Liver (tissue), 9 donors: ENCODE measurements around the gene SLC6A8. TPM values are rescaled to one million over a fixed set of nuclear protein-coding genes. Genes with fewer than 3 reads are reported as not detected.

Source experiments
- DNase-seq: peaks from one replicate; pipeline ENCODE4 v3.0.0-alpha.2; 2017; ENCODE audit warnings: low spot score
- H3K27ac ChIP-seq, 2 donors: one replicate each; pipeline ENCODE4 v1.7.0; 2013; ENCODE audit warnings: inconsistent platforms in 2 of 2, low read length in 2 of 2, control low read depth in 1 of 2, low read depth in 1 of 2, mild to moderate bottlenecking in 1 of 2
- H3K27me3 ChIP-seq, 4 donors: one replicate each; pipeline versions ENCODE4 v1.6.1 to v1.7.0; 2013; ENCODE audit warnings: low read length in 3 of 4, inconsistent platforms in 1 of 4, mild to moderate bottlenecking in 1 of 4, moderate library complexity in 1 of 4; ENCODE audit not compliant: control insufficient read depth in 4 of 4, insufficient read depth in 4 of 4
- H3K36me3 ChIP-seq, 4 donors: one replicate each; pipeline versions ENCODE4 v1.6.1 to v1.7.0; 2013; ENCODE audit warnings: low read length in 3 of 4, mild to moderate bottlenecking in 3 of 4, low read depth in 1 of 4, moderate library complexity in 1 of 4; ENCODE audit not compliant: control insufficient read depth in 4 of 4, insufficient read depth in 3 of 4
- H3K4me1 ChIP-seq, 4 donors: one replicate each; pipeline versions ENCODE4 v1.6.1 to v1.7.0; 2013; ENCODE audit warnings: low read length in 3 of 4, mild to moderate bottlenecking in 3 of 4, moderate library complexity in 1 of 4; ENCODE audit not compliant: control insufficient read depth in 4 of 4, insufficient read depth in 4 of 4
- H3K4me3 ChIP-seq, 3 donors: one replicate each; pipeline versions ENCODE4 v1.6.1 to v1.7.0; 2013; ENCODE audit warnings: low read length in 3 of 3, control low read depth in 1 of 3, low read depth in 1 of 3, mild to moderate bottlenecking in 1 of 3
- H3K9ac ChIP-seq, 2 donors: one replicate each; pipeline ENCODE4 v1.7.0; 2013; ENCODE audit warnings: low read length in 2 of 2, mild to moderate bottlenecking in 2 of 2, moderate library complexity in 2 of 2, control low read depth in 1 of 2, low read depth in 1 of 2
- H3K9me3 ChIP-seq, 4 donors: one replicate each; pipeline versions ENCODE4 v1.6.1 to v1.7.0; 2013; ENCODE audit warnings: low read length in 3 of 4; ENCODE audit not compliant: control insufficient read depth in 4 of 4
- EGR1 ChIP-seq, 2 donors: IDR thresholded peaks; 2 replicates each; pipeline ENCODE4 v1.6.1; 2016 to 2018; ENCODE audit warnings: antibody characterized with exemption in 2 of 2, low read depth in 2 of 2
- FOXA1 ChIP-seq: IDR thresholded peaks from 2 replicates; pipeline ENCODE4 v1.6.1; 2016; ENCODE audit warnings: antibody characterized with exemption
- FOXA2 ChIP-seq: IDR thresholded peaks from 2 replicates; pipeline ENCODE4 v1.6.1; 2016; ENCODE audit warnings: antibody characterized with exemption
- GABPA ChIP-seq, 2 donors: IDR thresholded peaks in 1 of 2; conservative IDR thresholded peaks in 1 of 2; 2 replicates each; pipeline ENCODE4 v1.6.1; 2016; ENCODE audit warnings: antibody characterized with exemption in 2 of 2, mild to moderate bottlenecking in 1 of 2, moderate library complexity in 1 of 2
- HNF4A ChIP-seq, 2 donors: conservative IDR thresholded peaks; 2 replicates each; pipeline ENCODE4 v1.6.1; 2016; ENCODE audit warnings: antibody characterized with exemption in 2 of 2, mild to moderate bottlenecking in 2 of 2
- HNF4G ChIP-seq: IDR thresholded peaks from 2 replicates; pipeline ENCODE4 v1.6.1; 2016; ENCODE audit warnings: antibody characterized with exemption
- JUND ChIP-seq, 2 donors: IDR thresholded peaks; 2 replicates each; pipeline ENCODE4 v1.6.1; 2016; ENCODE audit warnings: antibody characterized with exemption in 2 of 2
- NR2F2 ChIP-seq: IDR thresholded peaks from 2 replicates; pipeline ENCODE4 v1.6.1; 2016; ENCODE audit warnings: antibody characterized with exemption
- RAD21 ChIP-seq, 2 donors: IDR thresholded peaks; 2 replicates each; pipeline ENCODE4 v1.6.1; 2016; ENCODE audit warnings: antibody characterized with exemption in 2 of 2, mild to moderate bottlenecking in 2 of 2
- RXRA ChIP-seq, 2 donors: IDR thresholded peaks; 2 replicates each; pipeline ENCODE4 v1.6.1; 2017 to 2018; ENCODE audit warnings: antibody characterized with exemption in 2 of 2, mild to moderate bottlenecking in 1 of 2
- YY1 ChIP-seq: IDR thresholded peaks from 2 replicates; pipeline ENCODE4 v1.6.1; 2016; ENCODE audit warnings: antibody characterized with exemption, mild to moderate bottlenecking
- ZBTB33 ChIP-seq: IDR thresholded peaks from 2 replicates; pipeline ENCODE4 v1.6.1; 2016; ENCODE audit warnings: antibody characterized with exemption
- WGBS: extraction: QIAGEN DNeasy Blood & Tissue Kit; methylation state at CpG from one replicate; pipeline ENCODE4 v1.1.7; 2013; 5-methylcytosine and 5-hydroxymethylcytosine counted together
- polyA plus RNA-seq, 2 donors: library from polyadenylated mRNA; stranded (reverse) in 1 of 2; unstranded in 1 of 2; fragments of 200-250 nt in 1 of 2; fragments of >200 nt in 1 of 2; fragmentation: Nextera tagmentation in 1 of 2; extraction: Ambion mirVana in 1 of 2; gene quantifications; one replicate each; pipeline versions ENCODE4 v1.2.1 to v1.2.3, GENCODE V29; 2013 to 2015
- total RNA-seq, 2 donors: library from RNA; depleted of rRNA; stranded (reverse); fragments of >200 nt; gene quantifications; one replicate each; pipeline ENCODE4 v1.2.3, GENCODE V29; 2014
- TF ChIP-seq, protein P1 (sequence below): fragments of 150-350 bp; IDR thresholded peaks from 2 replicates; pipeline ENCODE4 v1.5.1; 2017; ENCODE audit warnings: improper control_type of control experiment, low read depth, low read length; ENCODE audit not compliant: missing input control
- TF ChIP-seq, protein P2 (sequence below): IDR thresholded peaks from 2 replicates; pipeline ENCODE4 v1.6.1; 2016; ENCODE audit warnings: antibody characterized with exemption, mild to moderate bottlenecking
- TF ChIP-seq, protein P3 (sequence below): IDR thresholded peaks from 2 replicates; pipeline ENCODE4 v1.6.1; 2016; ENCODE audit warnings: antibody characterized with exemption
- TF ChIP-seq, protein P4 (sequence below): IDR thresholded peaks from 2 replicates; pipeline ENCODE4 v1.6.1; 2016; ENCODE audit warnings: antibody characterized with exemption
- donor health status: healthy.
- donor health status: healthy.
- donor health status: healthy.
- donor health status: healthy.
- donor health status: healthy.

SLC6A8 gene
- total and polyA plus RNA-seq, 4 donors, result 0.25 to 44.4 (median 1.4) TPM

DNA sequence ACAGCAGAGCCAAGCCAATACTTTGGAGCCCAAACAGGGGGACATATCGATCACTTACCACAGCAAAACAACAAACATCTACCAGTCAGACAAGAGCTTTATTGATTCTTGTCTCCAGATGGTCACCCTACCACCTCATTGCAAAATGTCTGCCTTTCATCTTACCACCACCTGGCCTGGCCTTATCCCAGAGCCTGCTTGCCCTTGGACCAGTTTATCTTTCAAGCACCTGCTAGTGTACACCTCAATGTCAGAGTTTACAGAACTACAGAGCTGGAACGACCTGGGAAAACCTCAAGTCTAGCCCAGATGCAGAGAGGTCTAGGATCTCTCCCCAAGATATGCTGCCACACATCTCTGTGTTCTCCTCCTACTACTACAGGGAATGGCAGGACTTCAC lies 32.0 kb downstream of the SLC6A8 start:
- no peaks in the 10 kb centered on the region for H3K9me3 ChIP-seq
- no peak overlapping the region for H3K4me3 ChIP-seq
- 63% methylated on average over 2 of the region's 2 CpGs for WGBS
- no peak overlapping the region for H3K9ac ChIP-seq
- H3K4me1 ChIP-seq, result peaks cover 2 to 15% (median 7%) of the 10 kb centered on the region in 4 donors
- TF ChIP-seq GABPA (IDR thresholded peaks at IDR 0.05 in 1 of 2, conservative IDR thresholded peaks at IDR 0.05 in 1 of 2) (no peak), NR2F2 (no peak), RXRA (IDR thresholded peaks at IDR 0.05) (no peak), YY1 (no peak), ZBTB33 (no peak), FOXA1 (no peak), HNF4G (no peak)
- TF ChIP-seq, protein P1, sequence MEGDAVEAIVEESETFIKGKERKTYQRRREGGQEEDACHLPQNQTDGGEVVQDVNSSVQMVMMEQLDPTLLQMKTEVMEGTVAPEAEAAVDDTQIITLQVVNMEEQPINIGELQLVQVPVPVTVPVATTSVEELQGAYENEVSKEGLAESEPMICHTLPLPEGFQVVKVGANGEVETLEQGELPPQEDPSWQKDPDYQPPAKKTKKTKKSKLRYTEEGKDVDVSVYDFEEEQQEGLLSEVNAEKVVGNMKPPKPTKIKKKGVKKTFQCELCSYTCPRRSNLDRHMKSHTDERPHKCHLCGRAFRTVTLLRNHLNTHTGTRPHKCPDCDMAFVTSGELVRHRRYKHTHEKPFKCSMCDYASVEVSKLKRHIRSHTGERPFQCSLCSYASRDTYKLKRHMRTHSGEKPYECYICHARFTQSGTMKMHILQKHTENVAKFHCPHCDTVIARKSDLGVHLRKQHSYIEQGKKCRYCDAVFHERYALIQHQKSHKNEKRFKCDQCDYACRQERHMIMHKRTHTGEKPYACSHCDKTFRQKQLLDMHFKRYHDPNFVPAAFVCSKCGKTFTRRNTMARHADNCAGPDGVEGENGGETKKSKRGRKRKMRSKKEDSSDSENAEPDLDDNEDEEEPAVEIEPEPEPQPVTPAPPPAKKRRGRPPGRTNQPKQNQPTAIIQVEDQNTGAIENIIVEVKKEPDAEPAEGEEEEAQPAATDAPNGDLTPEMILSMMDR, result no peak
- TF ChIP-seq, protein P2, sequence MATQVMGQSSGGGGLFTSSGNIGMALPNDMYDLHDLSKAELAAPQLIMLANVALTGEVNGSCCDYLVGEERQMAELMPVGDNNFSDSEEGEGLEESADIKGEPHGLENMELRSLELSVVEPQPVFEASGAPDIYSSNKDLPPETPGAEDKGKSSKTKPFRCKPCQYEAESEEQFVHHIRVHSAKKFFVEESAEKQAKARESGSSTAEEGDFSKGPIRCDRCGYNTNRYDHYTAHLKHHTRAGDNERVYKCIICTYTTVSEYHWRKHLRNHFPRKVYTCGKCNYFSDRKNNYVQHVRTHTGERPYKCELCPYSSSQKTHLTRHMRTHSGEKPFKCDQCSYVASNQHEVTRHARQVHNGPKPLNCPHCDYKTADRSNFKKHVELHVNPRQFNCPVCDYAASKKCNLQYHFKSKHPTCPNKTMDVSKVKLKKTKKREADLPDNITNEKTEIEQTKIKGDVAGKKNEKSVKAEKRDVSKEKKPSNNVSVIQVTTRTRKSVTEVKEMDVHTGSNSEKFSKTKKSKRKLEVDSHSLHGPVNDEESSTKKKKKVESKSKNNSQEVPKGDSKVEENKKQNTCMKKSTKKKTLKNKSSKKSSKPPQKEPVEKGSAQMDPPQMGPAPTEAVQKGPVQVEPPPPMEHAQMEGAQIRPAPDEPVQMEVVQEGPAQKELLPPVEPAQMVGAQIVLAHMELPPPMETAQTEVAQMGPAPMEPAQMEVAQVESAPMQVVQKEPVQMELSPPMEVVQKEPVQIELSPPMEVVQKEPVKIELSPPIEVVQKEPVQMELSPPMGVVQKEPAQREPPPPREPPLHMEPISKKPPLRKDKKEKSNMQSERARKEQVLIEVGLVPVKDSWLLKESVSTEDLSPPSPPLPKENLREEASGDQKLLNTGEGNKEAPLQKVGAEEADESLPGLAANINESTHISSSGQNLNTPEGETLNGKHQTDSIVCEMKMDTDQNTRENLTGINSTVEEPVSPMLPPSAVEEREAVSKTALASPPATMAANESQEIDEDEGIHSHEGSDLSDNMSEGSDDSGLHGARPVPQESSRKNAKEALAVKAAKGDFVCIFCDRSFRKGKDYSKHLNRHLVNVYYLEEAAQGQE, result no peak
- TF ChIP-seq, protein P3, sequence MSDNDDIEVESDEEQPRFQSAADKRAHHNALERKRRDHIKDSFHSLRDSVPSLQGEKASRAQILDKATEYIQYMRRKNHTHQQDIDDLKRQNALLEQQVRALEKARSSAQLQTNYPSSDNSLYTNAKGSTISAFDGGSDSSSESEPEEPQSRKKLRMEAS, result no peak
- peaks cover 3 to 31% (median 17%) of the 10 kb centered on the region in 4 donors for H3K36me3 ChIP-seq
- H3K27me3 ChIP-seq, result no peaks in the 10 kb centered on the region
- no peak for DNase-seq
- no peak overlapping the region for H3K27ac ChIP-seq

GRCh38 chrX:153722704-153723350 lies 35.1 kb downstream of the SLC6A8 start:
- peak overlapping the region in 1 of 2 donors; percentile 78 for H3K9ac ChIP-seq
- H3K27me3 ChIP-seq, result no peaks in the 10 kb centered on the region
- peaks cover 16 to 43% (median 31%) of the 10 kb centered on the region in 4 donors for H3K4me1 ChIP-seq
- peak overlapping the region; percentile 65 to 82 (median 74) for H3K4me3 ChIP-seq
- DNase-seq, result no peak
- peak overlapping the region; percentile 83 to 86 for H3K27ac ChIP-seq
- peaks cover 3 to 19% (median 9%) of the 10 kb centered on the region in 4 donors for H3K36me3 ChIP-seq
- 42% methylated on average over 12 of the region's 12 CpGs for WGBS
- no peak for TF ChIP-seq JUND (IDR thresholded peaks at IDR 0.05)
- TF ChIP-seq RXRA (IDR thresholded peaks at IDR 0.05), result no peak
- TF ChIP-seq EGR1 (IDR thresholded peaks at IDR 0.05; ENCODE audit: low read depth in 2 of 2), result no peak
- no peak for TF ChIP-seq FOXA2
- TF ChIP-seq HNF4A (conservative IDR thresholded peaks at IDR 0.05), result no peak
- TF ChIP-seq YY1, result no peak
- TF ChIP-seq, protein P4, sequence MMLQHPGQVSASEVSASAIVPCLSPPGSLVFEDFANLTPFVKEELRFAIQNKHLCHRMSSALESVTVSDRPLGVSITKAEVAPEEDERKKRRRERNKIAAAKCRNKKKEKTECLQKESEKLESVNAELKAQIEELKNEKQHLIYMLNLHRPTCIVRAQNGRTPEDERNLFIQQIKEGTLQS, result no peak
- TF ChIP-seq, protein P1, result no peak
- TF ChIP-seq RAD21 (IDR thresholded peaks at IDR 0.05), result no peak
- TF ChIP-seq HNF4G, result no peak
- TF ChIP-seq FOXA1, result no peak
- no peaks in the 10 kb centered on the region for H3K9me3 ChIP-seq
